ENCODE data around the gene IQCE. TPM values are rescaled to one million over a fixed set of nuclear protein-coding genes. Genes with fewer than 3 reads are reported as not detected.

Gene IQCE
- polyA plus RNA-seq, 1 donor from 2014 or later, result 21.2 TPM

- Histone ChIP-seq H3K4me3 (ENCODE audit: low read length) (no peak overlapping the region), H3K9me2 (ENCODE audit: insufficient read depth, low read length) (no peaks in the 10 kb centered on the region), H3K4me2 (ENCODE audit: low read length) (no peak overlapping the region), H3K9ac (ENCODE audit: low read length) (no peak overlapping the region), H3K27me3 (ENCODE audit: insufficient read depth, low read depth, low read length) (no peaks in the 10 kb centered on the region), H2AFZ (ENCODE audit: low read depth, low read length) (no peak overlapping the region), H4K20me1 (ENCODE audit: insufficient read depth) (no peaks in the 10 kb centered on the region), H3K36me3 (ENCODE audit: insufficient read depth, low read length) (no peaks in the 10 kb centered on the region), H3K9me3 (ENCODE audit: low read length) (no peaks in the 10 kb centered on the region), H3K79me2 (replicated peaks; ENCODE audit: insufficient read depth, low read length) (peaks cover 13% of the 10 kb centered on the region), H3K27ac (ENCODE audit: low read length) (no peak overlapping the region), H3F3A (ENCODE audit: insufficient read depth, low read length, poor library complexity, severe bottlenecking) (no peaks in the 10 kb centered on the region)
- TF ChIP-seq POLR2AphosphoS5 (IDR thresholded peaks at IDR 0.05) (no peak), SMC3 (conservative IDR thresholded peaks at IDR 0.05; ENCODE audit: poor library complexity) (no peak), TAF1 (IDR thresholded peaks at IDR 0.05; ENCODE audit: low read depth) (no peak), EZH2 (IDR thresholded peaks at IDR 0.05; ENCODE audit: borderline replicate concordance, insufficient read depth, low read length, poor library complexity, severe bottlenecking) (no peak), MXI1 (conservative IDR thresholded peaks at IDR 0.05; ENCODE audit: poor library complexity, severe bottlenecking) (no peak), RAD21 (conservative IDR thresholded peaks at IDR 0.05) (no peak), EP300 (conservative IDR thresholded peaks at IDR 0.05; ENCODE audit: poor library complexity, severe bottlenecking) (no peak)
- TF ChIP-seq, protein P1, sequence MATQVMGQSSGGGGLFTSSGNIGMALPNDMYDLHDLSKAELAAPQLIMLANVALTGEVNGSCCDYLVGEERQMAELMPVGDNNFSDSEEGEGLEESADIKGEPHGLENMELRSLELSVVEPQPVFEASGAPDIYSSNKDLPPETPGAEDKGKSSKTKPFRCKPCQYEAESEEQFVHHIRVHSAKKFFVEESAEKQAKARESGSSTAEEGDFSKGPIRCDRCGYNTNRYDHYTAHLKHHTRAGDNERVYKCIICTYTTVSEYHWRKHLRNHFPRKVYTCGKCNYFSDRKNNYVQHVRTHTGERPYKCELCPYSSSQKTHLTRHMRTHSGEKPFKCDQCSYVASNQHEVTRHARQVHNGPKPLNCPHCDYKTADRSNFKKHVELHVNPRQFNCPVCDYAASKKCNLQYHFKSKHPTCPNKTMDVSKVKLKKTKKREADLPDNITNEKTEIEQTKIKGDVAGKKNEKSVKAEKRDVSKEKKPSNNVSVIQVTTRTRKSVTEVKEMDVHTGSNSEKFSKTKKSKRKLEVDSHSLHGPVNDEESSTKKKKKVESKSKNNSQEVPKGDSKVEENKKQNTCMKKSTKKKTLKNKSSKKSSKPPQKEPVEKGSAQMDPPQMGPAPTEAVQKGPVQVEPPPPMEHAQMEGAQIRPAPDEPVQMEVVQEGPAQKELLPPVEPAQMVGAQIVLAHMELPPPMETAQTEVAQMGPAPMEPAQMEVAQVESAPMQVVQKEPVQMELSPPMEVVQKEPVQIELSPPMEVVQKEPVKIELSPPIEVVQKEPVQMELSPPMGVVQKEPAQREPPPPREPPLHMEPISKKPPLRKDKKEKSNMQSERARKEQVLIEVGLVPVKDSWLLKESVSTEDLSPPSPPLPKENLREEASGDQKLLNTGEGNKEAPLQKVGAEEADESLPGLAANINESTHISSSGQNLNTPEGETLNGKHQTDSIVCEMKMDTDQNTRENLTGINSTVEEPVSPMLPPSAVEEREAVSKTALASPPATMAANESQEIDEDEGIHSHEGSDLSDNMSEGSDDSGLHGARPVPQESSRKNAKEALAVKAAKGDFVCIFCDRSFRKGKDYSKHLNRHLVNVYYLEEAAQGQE (IDR thresholded peaks at IDR 0.05; ENCODE audit: borderline replicate concordance), result no peak
- TF ChIP-seq, protein P2, sequence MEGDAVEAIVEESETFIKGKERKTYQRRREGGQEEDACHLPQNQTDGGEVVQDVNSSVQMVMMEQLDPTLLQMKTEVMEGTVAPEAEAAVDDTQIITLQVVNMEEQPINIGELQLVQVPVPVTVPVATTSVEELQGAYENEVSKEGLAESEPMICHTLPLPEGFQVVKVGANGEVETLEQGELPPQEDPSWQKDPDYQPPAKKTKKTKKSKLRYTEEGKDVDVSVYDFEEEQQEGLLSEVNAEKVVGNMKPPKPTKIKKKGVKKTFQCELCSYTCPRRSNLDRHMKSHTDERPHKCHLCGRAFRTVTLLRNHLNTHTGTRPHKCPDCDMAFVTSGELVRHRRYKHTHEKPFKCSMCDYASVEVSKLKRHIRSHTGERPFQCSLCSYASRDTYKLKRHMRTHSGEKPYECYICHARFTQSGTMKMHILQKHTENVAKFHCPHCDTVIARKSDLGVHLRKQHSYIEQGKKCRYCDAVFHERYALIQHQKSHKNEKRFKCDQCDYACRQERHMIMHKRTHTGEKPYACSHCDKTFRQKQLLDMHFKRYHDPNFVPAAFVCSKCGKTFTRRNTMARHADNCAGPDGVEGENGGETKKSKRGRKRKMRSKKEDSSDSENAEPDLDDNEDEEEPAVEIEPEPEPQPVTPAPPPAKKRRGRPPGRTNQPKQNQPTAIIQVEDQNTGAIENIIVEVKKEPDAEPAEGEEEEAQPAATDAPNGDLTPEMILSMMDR (IDR thresholded peaks at IDR 0.05; ENCODE audit: poor library complexity, severe bottlenecking), result no peak
These were observed 6.3 kb downstream of the IQCE start for GRCh38 chr7:2564970-2565540.

DNA sequence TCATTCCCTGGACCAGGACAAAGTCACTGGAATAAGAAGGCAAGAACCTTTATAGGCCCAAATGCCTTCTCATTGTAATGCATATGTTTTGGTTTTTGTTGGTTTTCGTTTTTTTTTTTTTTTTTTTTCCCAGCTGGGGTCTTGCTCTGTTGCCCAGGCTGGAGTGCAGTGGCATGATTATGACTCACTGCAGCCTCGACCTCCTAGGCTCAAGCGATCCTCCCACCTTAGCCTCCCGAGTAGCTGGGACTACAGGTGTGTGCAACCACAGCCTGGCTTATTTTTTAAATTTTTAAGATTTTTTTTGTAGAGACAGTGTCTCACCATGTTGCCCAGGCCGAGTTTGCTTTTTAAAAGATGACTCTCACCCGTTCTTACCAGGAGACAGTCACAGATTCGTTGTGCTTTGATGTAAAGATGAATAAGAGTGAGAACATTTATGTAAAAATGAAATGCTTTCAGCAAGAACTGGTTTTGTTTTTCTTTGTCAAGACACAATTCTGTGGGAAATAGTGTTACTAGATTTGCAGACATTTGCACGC, 7.6 kb downstream of the IQCE start:
- TF ChIP-seq POLR2AphosphoS5 (IDR thresholded peaks at IDR 0.05), result no peak
- TF ChIP-seq RAD21 (conservative IDR thresholded peaks at IDR 0.05), result no peak
- no peak for TF ChIP-seq SMC3 (conservative IDR thresholded peaks at IDR 0.05; ENCODE audit: poor library complexity)
- TF ChIP-seq TAF1 (IDR thresholded peaks at IDR 0.05; ENCODE audit: low read depth), result no peak
- TF ChIP-seq EZH2 (IDR thresholded peaks at IDR 0.05; ENCODE audit: borderline replicate concordance, insufficient read depth, low read length, poor library complexity, severe bottlenecking), result no peak
- TF ChIP-seq, protein P2 (IDR thresholded peaks at IDR 0.05; ENCODE audit: poor library complexity, severe bottlenecking), result no peak
- TF ChIP-seq MXI1 (conservative IDR thresholded peaks at IDR 0.05; ENCODE audit: poor library complexity, severe bottlenecking), result no peak
- TF ChIP-seq, protein P1 (IDR thresholded peaks at IDR 0.05; ENCODE audit: borderline replicate concordance), result no peak
- TF ChIP-seq EP300 (conservative IDR thresholded peaks at IDR 0.05; ENCODE audit: poor library complexity, severe bottlenecking), result no peak
- Histone ChIP-seq H3F3A (ENCODE audit: insufficient read depth, low read length, poor library complexity, severe bottlenecking) (no peaks in the 10 kb centered on the region), H3K4me3 (ENCODE audit: low read length) (no peak overlapping the region), H3K27ac (ENCODE audit: low read length) (no peak overlapping the region), H3K9me2 (ENCODE audit: insufficient read depth, low read length) (no peaks in the 10 kb centered on the region), H3K4me2 (ENCODE audit: low read length) (no peak overlapping the region), H3K36me3 (ENCODE audit: insufficient read depth, low read length) (no peaks in the 10 kb centered on the region), H2AFZ (ENCODE audit: low read depth, low read length) (no peak overlapping the region), H3K9ac (ENCODE audit: low read length) (no peak overlapping the region), H3K27me3 (ENCODE audit: insufficient read depth, low read depth, low read length) (no peaks in the 10 kb centered on the region), H3K79me2 (replicated peaks; ENCODE audit: insufficient read depth, low read length) (peaks cover 10% of the 10 kb centered on the region), H4K20me1 (ENCODE audit: insufficient read depth) (no peaks in the 10 kb centered on the region), H3K9me3 (ENCODE audit: low read length) (no peaks in the 10 kb centered on the region)

All from neural cell (in vitro differentiated cells).